Tibial nerve (tissue), 4 donors: ENCODE measurements around the gene OGFOD3. TPM values are rescaled to one million over a fixed set of nuclear protein-coding genes. Genes with fewer than 3 reads are reported as not detected.

Experiments
- DNase-seq, 2 donors: peaks; one replicate each; pipeline ENCODE4 v3.0.0-alpha.2; 2019; ENCODE audit warnings: low spot score in 2 of 2
- H3K27ac ChIP-seq, 4 donors: fragments of 200-600 bp; sonication (generic) in 3 of 4; one replicate each; pipeline ENCODE4 v1.5.1; 2017 to 2019; ENCODE audit warnings: mild to moderate bottlenecking in 1 of 4
- H3K27me3 ChIP-seq, 2 donors: fragments of 200-600 bp; sonication (generic) in 1 of 2; one replicate each; pipeline versions ENCODE4 v1.5.1 to v1.6.0; 2017 to 2019
- H3K36me3 ChIP-seq, 3 donors: fragments of 200-600 bp; sonication (generic); one replicate each; pipeline ENCODE4 v1.5.1; 2018 to 2019
- H3K4me1 ChIP-seq, 4 donors: fragments of 200-600 bp; sonication (generic) in 3 of 4; one replicate each; pipeline ENCODE4 v1.5.1; 2017 to 2019
- H3K4me3 ChIP-seq, 4 donors: fragments of 200-600 bp; sonication (generic) in 3 of 4; one replicate each; pipeline ENCODE4 v1.5.1; 2017 to 2019; ENCODE audit warnings: mild to moderate bottlenecking in 1 of 4, moderate library complexity in 1 of 4
- H3K9me3 ChIP-seq, 4 donors: fragments of 200-600 bp; sonication (generic) in 3 of 4; one replicate each; pipeline ENCODE4 v1.5.1; 2017 to 2019
- CTCF ChIP-seq, 5 experiments: fragments of 200-600 bp in 3 of 5; fragments of 450-650 bp in 2 of 5; sonication (generic) in 3 of 5; IDR thresholded peaks; one replicate each; pipeline ENCODE4 v1.5.1; 2016 to 2019; ENCODE audit warnings: antibody characterized with exemption in 5 of 5, mild to moderate bottlenecking in 3 of 5, moderate library complexity in 2 of 5
- EP300 ChIP-seq, 2 donors: sonication (generic); formaldehyde crosslinking; IDR thresholded peaks; one replicate each; pipeline ENCODE4 v1.6.1; 2017; ENCODE audit warnings: antibody characterized with exemption in 2 of 2, mild to moderate bottlenecking in 1 of 2
- POLR2A ChIP-seq, 2 donors: fragments of 450-650 bp; IDR thresholded peaks; one replicate each; pipeline ENCODE4 v1.6.1; 2017; ENCODE audit warnings: antibody characterized with exemption in 2 of 2, mild to moderate bottlenecking in 2 of 2, moderate library complexity in 2 of 2
- WGBS, 2 donors: methylation state at CpG; one replicate each; pipeline ENCODE4 v1.1.5; 2018; 5-methylcytosine and 5-hydroxymethylcytosine counted together
- total RNA-seq, 4 donors: library from RNA; depleted of rRNA; stranded (reverse); fragments of >200 nt; gene quantifications; one replicate each; pipeline ENCODE4 v1.1.0, GENCODE V29; 2016

Gene OGFOD3
- total RNA-seq, 4 donors from 2014 or later = 23.7 to 51.6 (median 40.7) TPM

DNA sequence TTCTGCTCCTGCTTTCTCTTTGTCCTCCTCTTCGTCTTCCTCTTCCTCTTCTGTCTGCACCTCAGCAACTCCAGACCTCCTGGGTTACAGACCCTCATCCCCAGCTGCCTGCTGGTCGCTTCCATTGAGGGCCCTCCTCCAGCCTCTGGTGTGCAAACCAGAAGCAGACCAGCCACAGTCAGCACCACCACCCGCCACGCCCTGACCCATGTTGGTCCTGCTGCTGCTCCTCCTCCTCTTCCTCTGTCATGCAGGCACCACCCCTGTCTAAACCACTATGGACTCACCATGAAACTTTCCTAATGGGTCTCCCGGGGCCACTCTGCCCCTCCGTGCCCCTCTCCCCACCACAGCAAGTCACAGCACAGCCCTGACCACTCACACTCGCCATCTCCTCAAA is 11.4 kb upstream of the OGFOD3 start:
- Histone ChIP-seq H3K27ac (no peak overlapping the region), H3K27me3 (no peaks in the 10 kb centered on the region), H3K4me3 (no peak overlapping the region), H3K9me3 (no peaks in the 10 kb centered on the region), H3K36me3 (peaks cover 0 to 56% (median 0%) of the 10 kb centered on the region in 3 donors), H3K4me1 (no peaks in the 10 kb centered on the region)
- WGBS, 2 donors = 84 to 86% methylated on average over 7 of the region's 7 CpGs
- DNase-seq = no peak
- TF ChIP-seq CTCF (IDR thresholded peaks at IDR 0.05) (no peak), POLR2A (IDR thresholded peaks at IDR 0.05) (no peak), EP300 (IDR thresholded peaks at IDR 0.05) (no peak)

DNA sequence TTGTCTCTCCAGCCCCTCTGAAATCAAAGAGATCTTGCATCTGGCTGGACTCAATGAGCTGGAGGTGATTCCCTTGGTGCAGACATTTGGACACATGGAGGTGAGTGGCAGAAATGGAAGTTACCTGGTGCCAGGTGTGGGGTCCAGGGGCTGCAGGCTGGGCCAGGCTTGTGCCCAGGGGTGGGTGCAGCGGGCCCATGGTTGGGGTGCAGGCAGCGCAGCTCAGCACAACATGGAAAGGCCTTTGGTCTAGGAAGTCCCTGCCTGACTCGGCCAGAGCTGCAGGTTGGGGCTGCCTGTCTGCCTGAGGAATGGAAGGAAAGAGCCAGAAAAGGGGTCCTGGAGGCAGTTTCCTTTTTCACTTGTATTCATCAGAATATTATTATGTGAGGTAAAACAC is 10.2 kb upstream of the OGFOD3 start:
- Histone ChIP-seq H3K4me3 (no peak overlapping the region), H3K4me1 (peaks cover 0 to 10% (median 2%) of the 10 kb centered on the region in 4 donors), H3K36me3 (peaks cover 0 to 43% (median 0%) of the 10 kb centered on the region in 3 donors), H3K27me3 (no peaks in the 10 kb centered on the region), H3K27ac (no peak overlapping the region), H3K9me3 (no peaks in the 10 kb centered on the region)
- no peak for DNase-seq
- TF ChIP-seq EP300 (IDR thresholded peaks at IDR 0.05) = no peak
- TF ChIP-seq POLR2A (IDR thresholded peaks at IDR 0.05) = no peak
- TF ChIP-seq CTCF (IDR thresholded peaks at IDR 0.05) = no peak
- 93 to 100% methylated on average over 3 of the region's 3 CpGs for WGBS, 2 donors

GRCh38 chr17:82424863-82425159 is 6.4 kb upstream of the OGFOD3 start:
- Histone ChIP-seq H3K9me3 (peaks cover 0 to 12% (median 0%) of the 10 kb centered on the region in 4 donors), H3K36me3 (peaks cover 0 to 53% (median 0%) of the 10 kb centered on the region in 3 donors), H3K4me1 (peaks cover 0 to 13% (median 2%) of the 10 kb centered on the region in 4 donors), H3K4me3 (peak overlapping the region in 1 of 4 donors; percentile 25), H3K27me3 (no peaks in the 10 kb centered on the region), H3K27ac (peak overlapping the region in 2 of 4 donors; percentile 36 to 56)
- TF ChIP-seq CTCF (IDR thresholded peaks at IDR 0.05) (no peak), POLR2A (IDR thresholded peaks at IDR 0.05) (no peak), EP300 (IDR thresholded peaks at IDR 0.05) (no peak)
- WGBS, 2 donors = 82 to 92% methylated on average over 2 of the region's 2 CpGs
- DNase-seq = no peak

DNA sequence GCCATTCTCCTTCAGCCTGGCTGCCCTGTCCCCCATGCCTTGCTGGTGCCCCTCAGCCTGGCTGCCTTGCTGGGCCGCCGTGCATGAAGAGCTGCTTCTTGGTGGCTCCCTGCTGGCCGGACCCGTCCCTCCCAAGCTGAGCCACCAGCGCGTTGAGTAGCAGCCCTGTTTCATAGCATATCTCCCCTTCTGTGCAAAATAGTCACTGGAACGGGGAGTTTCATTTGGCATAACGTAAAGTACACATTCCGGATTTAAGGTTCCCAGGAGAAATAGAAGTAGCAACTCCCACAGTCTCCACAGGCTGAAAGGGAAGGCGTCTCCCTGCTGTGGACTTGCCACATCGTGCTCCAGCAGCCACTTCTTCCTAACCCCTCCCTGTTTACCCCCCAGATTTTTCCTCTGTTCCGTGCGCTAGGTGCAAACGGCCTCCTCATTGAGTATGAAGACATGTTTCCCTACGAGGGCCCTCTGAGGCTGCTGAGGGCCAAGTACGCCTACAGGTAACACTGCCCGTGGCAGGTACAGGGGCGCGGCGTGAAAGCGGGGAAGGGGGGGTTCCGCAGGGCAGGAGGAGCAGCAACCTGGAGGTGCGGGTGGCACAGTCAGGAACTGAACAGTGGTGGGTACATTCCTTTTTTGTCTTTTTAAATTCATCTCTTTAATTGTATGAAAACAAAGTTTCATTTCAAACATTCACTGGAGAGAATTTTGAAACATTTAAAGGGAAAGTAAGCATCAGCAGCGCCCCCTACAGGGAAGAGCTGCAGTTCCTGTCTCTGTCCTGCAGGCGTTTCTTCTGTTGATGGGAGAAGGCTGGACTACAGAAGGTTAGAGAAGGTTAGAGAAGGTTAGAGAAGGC is 5.8 kb upstream of the OGFOD3 start:
- H3K27me3 ChIP-seq = no peaks in the 10 kb centered on the region
- H3K36me3 ChIP-seq = peaks cover 0 to 47% (median 0%) of the 10 kb centered on the region in 3 donors
- peaks cover 0 to 19% (median 2%) of the 10 kb centered on the region in 4 donors for H3K4me1 ChIP-seq
- H3K4me3 ChIP-seq = peak overlapping the region in 1 of 4 donors; percentile 25
- WGBS, 2 donors = 73 to 81% methylated on average over 25 of the region's 25 CpGs
- peak; percentile 50 to 63 for DNase-seq
- peak overlapping the region in 2 of 4 donors; percentile 36 to 56 for H3K27ac ChIP-seq
- H3K9me3 ChIP-seq = peaks cover 0 to 12% (median 0%) of the 10 kb centered on the region in 4 donors
- peak in 1 of 2 donors; percentile 29 for TF ChIP-seq EP300 (IDR thresholded peaks at IDR 0.05)
- no peak for TF ChIP-seq POLR2A (IDR thresholded peaks at IDR 0.05)
- TF ChIP-seq CTCF (IDR thresholded peaks at IDR 0.05) = peak in 4 of 5 experiments; percentile 38 to 56 (median 45)

DNA sequence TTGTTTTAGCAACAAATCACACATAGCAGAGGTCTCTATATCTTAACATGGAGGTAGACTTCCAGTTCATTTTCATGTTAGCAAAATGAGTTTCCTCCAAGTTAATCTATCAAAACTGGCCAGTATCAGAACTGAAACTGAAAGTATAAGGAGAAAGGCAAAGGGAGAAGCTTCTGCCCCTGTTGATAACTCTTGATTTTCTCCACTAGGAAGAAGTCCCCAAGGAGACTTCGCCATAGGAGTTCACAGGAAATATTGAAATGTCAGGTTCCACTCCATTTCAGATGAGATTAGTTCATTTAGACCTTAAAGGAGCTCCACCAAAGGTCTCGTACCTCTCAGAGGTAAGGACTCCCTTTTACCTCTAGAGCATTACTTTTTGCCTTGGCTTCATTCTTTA is 1.2 kb upstream of the OGFOD3 start:
- Histone ChIP-seq H3K36me3 (peaks cover 0 to 33% (median 0%) of the 10 kb centered on the region in 3 donors), H3K27me3 (no peaks in the 10 kb centered on the region), H3K4me1 (peaks cover 0 to 41% (median 4%) of the 10 kb centered on the region in 4 donors), H3K27ac (peak overlapping the region in 2 of 4 donors; percentile 88 to 94), H3K9me3 (peaks cover 0 to 12% (median 0%) of the 10 kb centered on the region in 4 donors), H3K4me3 (peak overlapping the region in 3 of 4 donors; percentile 81 to 95 (median 87))
- 88 to 92% methylated on average over 2 of the region's 2 CpGs for WGBS, 2 donors
- DNase-seq = no peak
- TF ChIP-seq POLR2A (IDR thresholded peaks at IDR 0.05) (no peak), CTCF (IDR thresholded peaks at IDR 0.05) (no peak), EP300 (IDR thresholded peaks at IDR 0.05) (no peak)
